Ovary (tissue), 3 donors: Measurements from ENCODE around the gene CA6.

Experiments
- POLR2A ChIP-seq: fragments of 450-650 bp; IDR thresholded peaks from one replicate; pipeline ENCODE4 v1.6.1; 2017; ENCODE audit warnings: antibody characterized with exemption, mild to moderate bottlenecking, moderate library complexity
- TF ChIP-seq, protein P1 (sequence below), 3 donors: fragments of 450-650 bp in 2 of 3; fragments of 200-600 bp in 1 of 3; IDR thresholded peaks; one replicate each; pipeline versions ENCODE4 v1.5.1 to v1.8.0; 2016 to 2022; ENCODE audit warnings: antibody characterized with exemption in 3 of 3, mild to moderate bottlenecking in 1 of 3
- donor health status: DM: no; HTN: no; CAD: no.

DNA sequence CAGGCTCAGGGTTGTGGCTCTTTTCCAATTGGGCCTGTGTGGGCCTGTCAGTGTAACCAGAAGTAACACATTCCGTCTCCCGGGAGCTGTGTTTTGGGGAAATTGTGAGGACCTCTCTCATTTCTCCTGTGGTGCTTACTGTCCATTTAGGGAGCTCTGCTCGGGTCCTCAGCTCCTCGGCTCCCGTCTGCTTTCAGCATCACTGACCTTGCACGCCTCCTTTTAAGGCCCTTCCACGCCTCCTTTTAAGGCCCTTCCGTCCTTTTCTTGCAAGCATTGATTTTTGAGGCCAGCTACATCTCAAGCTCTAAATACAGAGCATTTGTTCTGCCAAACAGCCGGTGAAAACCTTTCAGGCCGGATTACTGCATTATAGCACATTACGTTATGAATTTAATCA lies 9.7 kb downstream of the CA6 start:
- TF ChIP-seq POLR2A: no peak
- TF ChIP-seq, protein P1, sequence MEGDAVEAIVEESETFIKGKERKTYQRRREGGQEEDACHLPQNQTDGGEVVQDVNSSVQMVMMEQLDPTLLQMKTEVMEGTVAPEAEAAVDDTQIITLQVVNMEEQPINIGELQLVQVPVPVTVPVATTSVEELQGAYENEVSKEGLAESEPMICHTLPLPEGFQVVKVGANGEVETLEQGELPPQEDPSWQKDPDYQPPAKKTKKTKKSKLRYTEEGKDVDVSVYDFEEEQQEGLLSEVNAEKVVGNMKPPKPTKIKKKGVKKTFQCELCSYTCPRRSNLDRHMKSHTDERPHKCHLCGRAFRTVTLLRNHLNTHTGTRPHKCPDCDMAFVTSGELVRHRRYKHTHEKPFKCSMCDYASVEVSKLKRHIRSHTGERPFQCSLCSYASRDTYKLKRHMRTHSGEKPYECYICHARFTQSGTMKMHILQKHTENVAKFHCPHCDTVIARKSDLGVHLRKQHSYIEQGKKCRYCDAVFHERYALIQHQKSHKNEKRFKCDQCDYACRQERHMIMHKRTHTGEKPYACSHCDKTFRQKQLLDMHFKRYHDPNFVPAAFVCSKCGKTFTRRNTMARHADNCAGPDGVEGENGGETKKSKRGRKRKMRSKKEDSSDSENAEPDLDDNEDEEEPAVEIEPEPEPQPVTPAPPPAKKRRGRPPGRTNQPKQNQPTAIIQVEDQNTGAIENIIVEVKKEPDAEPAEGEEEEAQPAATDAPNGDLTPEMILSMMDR (IDR thresholded peaks at IDR 0.05): no peak
